SK-N-SH treated with all-trans-retinoic acid at 6 μM for 48 hours (cell line): ENCODE results near the gene SLC4A3.

ENCODE experiments used
- ATAC-seq: fragments of 200-7000 bp; cut with Tn5 transposase; 3 replicates; pipeline ENCODE4 v1.9.1; 2020; ENCODE audit warnings: mild to moderate bottlenecking, moderate library complexity
- ARNTL ChIP-seq: fragments of 450-650 bp; formaldehyde crosslinking; IDR thresholded peaks from 2 replicates; pipeline ENCODE4 v1.5.0; 2020; ENCODE audit warnings: low read depth, mild to moderate bottlenecking, moderate library complexity, borderline replicate concordance
- BACH2 ChIP-seq: fragments of 250-450 bp; sonication (Bioruptor Pico); IDR thresholded peaks from 2 replicates; pipeline ENCODE4 v1.9.0; 2021; ENCODE audit warnings: mild to moderate bottlenecking, borderline replicate concordance
- CREB5 ChIP-seq: fragments of 250-450 bp; sonication (Bioruptor Pico); IDR thresholded peaks from 2 replicates; pipeline ENCODE4 v1.5.1; 2020; ENCODE audit warnings: low read depth, mild to moderate bottlenecking, moderate library complexity
- CSDC2 ChIP-seq: fragments of 250-450 bp; sonication (Bioruptor Pico); IDR thresholded peaks from 2 replicates; pipeline ENCODE4 v1.5.0; 2020; ENCODE audit warnings: mild to moderate bottlenecking, moderate library complexity
- CSRNP3 ChIP-seq: fragments of 250-450 bp; sonication (Bioruptor Pico); IDR thresholded peaks from 2 replicates; pipeline ENCODE4 v1.5.1; 2021; ENCODE audit warnings: mild to moderate bottlenecking, moderate library complexity
- ESRRG ChIP-seq: fragments of 250-450 bp; sonication (Bioruptor Pico); IDR thresholded peaks from 2 replicates; pipeline ENCODE4 v1.6.1; 2021; ENCODE audit warnings: mild to moderate bottlenecking
- GLIS3 ChIP-seq: fragments of 250-450 bp; sonication (Bioruptor Pico); IDR thresholded peaks from 2 replicates; pipeline ENCODE4 v1.5.0; 2020; ENCODE audit warnings: mild to moderate bottlenecking, moderate library complexity
- ISL1 ChIP-seq: fragments of 250-450 bp; sonication (Bioruptor Pico); IDR thresholded peaks from 2 replicates; pipeline ENCODE4 v2.1.2; 2022; ENCODE audit warnings: mild to moderate bottlenecking, moderate library complexity
- OSR1 ChIP-seq: fragments of 250-450 bp; sonication (Bioruptor Pico); IDR thresholded peaks from 2 replicates; pipeline ENCODE4 v1.8.0; 2022; ENCODE audit warnings: moderate library complexity, mild to moderate bottlenecking, inconsistent platforms
- PATZ1 ChIP-seq: fragments of 250-450 bp; sonication (Bioruptor Pico); IDR thresholded peaks from 2 replicates; pipeline ENCODE4 v1.8.0; 2020; ENCODE audit warnings: mild to moderate bottlenecking, moderate library complexity, borderline replicate concordance
- POU6F1 ChIP-seq: fragments of 250-450 bp; sonication (Bioruptor Pico); IDR thresholded peaks from 2 replicates; pipeline ENCODE4 v1.8.0; 2021; ENCODE audit warnings: low read depth, mild to moderate bottlenecking, moderate library complexity, borderline replicate concordance
- PPARA ChIP-seq: fragments of 250-450 bp; sonication (Bioruptor Pico); IDR thresholded peaks from 2 replicates; pipeline ENCODE4 v1.5.0; 2020; ENCODE audit warnings: mild to moderate bottlenecking, borderline replicate concordance
- RARB ChIP-seq: fragments of 250-450 bp; sonication (Bioruptor Pico); IDR thresholded peaks from 2 replicates; pipeline ENCODE4 v1.8.0; 2021; ENCODE audit warnings: mild to moderate bottlenecking, moderate library complexity
- SNAI2 ChIP-seq: fragments of 250-450 bp; sonication (Bioruptor Pico); IDR thresholded peaks from 2 replicates; pipeline ENCODE4 v1.5.0; 2020; ENCODE audit warnings: mild to moderate bottlenecking, moderate library complexity
- TCF4 ChIP-seq: fragments of 250-450 bp; sonication (Bioruptor Pico); IDR thresholded peaks from 2 replicates; pipeline ENCODE4 v1.8.0; 2021; ENCODE audit warnings: mild to moderate bottlenecking, moderate library complexity, borderline replicate concordance
- TOX ChIP-seq: fragments of 250-450 bp; sonication (Bioruptor Pico); IDR thresholded peaks from 2 replicates; pipeline ENCODE4 v1.8.0; 2021; ENCODE audit warnings: mild to moderate bottlenecking, moderate library complexity, borderline replicate concordance
- TSHZ2 ChIP-seq: fragments of 250-450 bp; sonication (Bioruptor Pico); IDR thresholded peaks from 2 replicates; pipeline ENCODE4 v1.5.0; 2020; ENCODE audit warnings: mild to moderate bottlenecking, moderate library complexity
- ZC3H10 ChIP-seq: fragments of 250-450 bp; sonication (Bioruptor Pico); IDR thresholded peaks from 2 replicates; pipeline ENCODE4 v1.5.1; 2021; ENCODE audit warnings: mild to moderate bottlenecking, moderate library complexity
- ZFP3 ChIP-seq: fragments of 250-450 bp; sonication (Bioruptor Pico); IDR thresholded peaks from 2 replicates; pipeline ENCODE4 v1.5.0; 2020; ENCODE audit warnings: mild to moderate bottlenecking, moderate library complexity
- ZFP30 ChIP-seq: fragments of 450-650 bp; formaldehyde crosslinking; IDR thresholded peaks from 2 replicates; pipeline ENCODE4 v1.5.0; 2022; ENCODE audit warnings: mild to moderate bottlenecking, moderate library complexity
- ZNF565 ChIP-seq: fragments of 450-650 bp; formaldehyde crosslinking; conservative IDR thresholded peaks from 2 replicates; pipeline ENCODE4 v1.5.0; 2020; ENCODE audit warnings: low read depth, mild to moderate bottlenecking, moderate library complexity
- ZNF70 ChIP-seq: fragments of 450-650 bp; formaldehyde crosslinking; IDR thresholded peaks from 2 replicates; pipeline ENCODE4 v1.5.0; 2020; ENCODE audit warnings: mild to moderate bottlenecking, moderate library complexity
- ZNF8 ChIP-seq: fragments of 450-650 bp; formaldehyde crosslinking; IDR thresholded peaks from 2 replicates; pipeline ENCODE4 v1.5.0; 2020; ENCODE audit warnings: mild to moderate bottlenecking, moderate library complexity

Gene SLC4A3

GRCh38 chr2:219578811-219579613 is 48.4 kb upstream of the SLC4A3 start (continued):
- no peak for TF ChIP-seq CSRNP3 (CRISPR knock-in tag)

GRCh38 chr2:219581346-219581745 is 46.1 kb upstream of the SLC4A3 start:
- no peak for TF ChIP-seq CSDC2
- no peak for TF ChIP-seq ZC3H10 (CRISPR knock-in tag)
- TF ChIP-seq ZFP3 (CRISPR knock-in tag), result no peak
- no peak for TF ChIP-seq PPARA (CRISPR knock-in tag)
- TF ChIP-seq POU6F1 (CRISPR knock-in tag), result no peak
- TF ChIP-seq ARNTL, result no peak
- no peak for TF ChIP-seq CSRNP3 (CRISPR knock-in tag)
- no peak for TF ChIP-seq TSHZ2
- no peak for TF ChIP-seq CREB5
- TF ChIP-seq ISL1 (CRISPR knock-in tag), result no peak
- TF ChIP-seq OSR1 (CRISPR knock-in tag), result no peak
- TF ChIP-seq GLIS3 (CRISPR knock-in tag), result no peak
- no peak for TF ChIP-seq SNAI2 (CRISPR knock-in tag)
- no peak for ATAC-seq

- ATAC-seq, result no peak
- no peak for TF ChIP-seq BACH2 (CRISPR knock-in tag)
- TF ChIP-seq POU6F1 (CRISPR knock-in tag), result no peak
- TF ChIP-seq CSDC2, result no peak
- no peak for TF ChIP-seq ESRRG (CRISPR knock-in tag)
- TF ChIP-seq ZNF70 (CRISPR knock-in tag), result no peak
- no peak for TF ChIP-seq TCF4 (CRISPR knock-in tag)
- TF ChIP-seq ARNTL, result no peak
- TF ChIP-seq ZFP30 (CRISPR knock-in tag), result no peak
- no peak for TF ChIP-seq ZNF565 (CRISPR knock-in tag)
- TF ChIP-seq PATZ1, result no peak
- no peak for TF ChIP-seq ZNF8 (CRISPR knock-in tag)
- TF ChIP-seq TOX, result no peak
- no peak for TF ChIP-seq RARB (CRISPR knock-in tag)
- no peak for TF ChIP-seq TSHZ2
- TF ChIP-seq PPARA (CRISPR knock-in tag), result no peak
Observed at GRCh38 chr2:219591091-219591490, 36.3 kb upstream of the SLC4A3 start.
